ENCODE measurements around the gene RBM38.
"Not testable (repeated sequence)": the region's sequence is repeated elsewhere in the genome, so short reads cannot be mapped to it uniquely, and the experiment has no call there.

Gene RBM38

GRCh38 chr20:57421253-57422220 is 30.3 kb downstream of the RBM38 start:
- no peak for DNase-seq

- no peak for DNase-seq
Measured at GRCh38 chr20:57422254-57422653, 31.1 kb downstream of the RBM38 start.

- DNase-seq, result no peak
Measured at GRCh38 chr20:57425150-57426013, 34.2 kb downstream of the RBM38 start.

- DNase-seq, result no peak
Measured at GRCh38 chr20:57426271-57426689, 35.1 kb downstream of the RBM38 start.

GRCh38 chr20:57426831-57427230 is 35.6 kb downstream of the RBM38 start:
- no peak for DNase-seq

- no peak for DNase-seq
Measured at GRCh38 chr20:57428324-57429158, 37.3 kb downstream of the RBM38 start.

- no peak for DNase-seq
Measured at GRCh38 chr20:57429159-57429496, 37.9 kb downstream of the RBM38 start.

- DNase-seq, result no peak
Measured at GRCh38 chr20:57429580-57430200, 38.5 kb downstream of the RBM38 start.

- not testable (repeated sequence) for DNase-seq
Measured at GRCh38 chr20:57430201-57430596, 39.0 kb downstream of the RBM38 start.

GRCh38 chr20:57431539-57431835 is 40.3 kb downstream of the RBM38 start:
- no peak for DNase-seq

GRCh38 chr20:57432480-57432861 is 41.3 kb downstream of the RBM38 start:
- DNase-seq, result no peak

- DNase-seq, result no peak
Measured at GRCh38 chr20:57432862-57433491, 41.8 kb downstream of the RBM38 start.

- DNase-seq, result no peak
Measured at GRCh38 chr20:57433657-57434389, 42.6 kb downstream of the RBM38 start.

- DNase-seq, result peak; percentile 65
Measured at GRCh38 chr20:57434390-57434700, 43.1 kb downstream of the RBM38 start.

GRCh38 chr20:57435105-57435497 is 43.9 kb downstream of the RBM38 start:
- no peak for DNase-seq

- DNase-seq, result no peak
Measured at GRCh38 chr20:57435498-57436222, 44.5 kb downstream of the RBM38 start.

GRCh38 chr20:57436223-57436545 is 45.0 kb downstream of the RBM38 start:
- no peak for DNase-seq

- DNase-seq, result no peak
Measured at GRCh38 chr20:57437267-57437666, 46.1 kb downstream of the RBM38 start.

GRCh38 chr20:57437672-57438330 is 46.6 kb downstream of the RBM38 start:
- DNase-seq, result no peak

- no peak for DNase-seq
Measured at GRCh38 chr20:57438552-57438951, 47.4 kb downstream of the RBM38 start.

- no peak for DNase-seq
Measured at GRCh38 chr20:57439432-57439831, 48.2 kb downstream of the RBM38 start.
